ENCODE measurements around the gene TRAM2. TPM values are rescaled to one million over a fixed set of nuclear protein-coding genes. Genes with fewer than 3 reads are reported as not detected.

TRAM2 gene
- total and polyA plus RNA-seq, 10 of the 15 experiments (the other 5 are each of a cell fraction or from before 2014, with no cell fraction given): 2.5 to 15.0 (median 11.0) TPM

DNA sequence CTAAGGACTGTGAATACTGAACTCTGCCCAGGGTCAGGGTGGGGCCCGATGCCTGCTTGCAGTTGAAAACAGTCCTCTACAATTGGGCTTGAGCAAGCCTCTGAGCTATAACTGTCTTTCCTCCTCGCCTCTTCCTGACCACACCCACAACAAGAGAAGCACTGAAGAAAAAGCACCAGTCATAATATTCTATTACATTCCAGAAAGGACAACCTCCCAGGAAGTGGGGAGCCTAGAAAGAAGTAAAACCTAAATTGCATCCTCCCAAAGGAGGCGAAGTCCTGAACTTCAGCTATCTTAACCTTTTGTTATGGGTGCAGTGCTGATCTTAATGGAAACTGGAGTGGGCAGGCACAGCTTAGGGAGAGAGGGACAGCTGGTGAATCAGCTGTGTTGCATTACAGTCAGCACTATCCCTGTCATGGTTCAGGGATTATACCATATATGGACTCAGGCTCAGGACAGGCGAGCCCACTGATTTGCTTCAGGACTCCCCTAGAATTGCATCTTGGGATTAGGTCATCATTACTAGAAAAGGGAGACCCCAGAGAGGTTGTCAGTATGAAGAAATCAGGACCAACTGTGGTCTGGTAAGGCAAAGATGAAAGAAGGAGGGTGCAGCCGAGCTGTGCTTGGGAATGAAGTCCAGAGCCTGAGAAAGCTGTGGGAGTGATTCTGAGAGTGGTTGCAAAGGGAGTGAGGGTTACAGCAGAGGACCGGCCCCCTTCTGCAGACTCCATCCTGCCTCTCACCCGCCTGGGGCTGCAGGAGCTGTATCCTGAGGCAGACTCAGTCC is 18.3 kb upstream of the TRAM2 start (continued):
- TF ChIP-seq, protein P1, sequence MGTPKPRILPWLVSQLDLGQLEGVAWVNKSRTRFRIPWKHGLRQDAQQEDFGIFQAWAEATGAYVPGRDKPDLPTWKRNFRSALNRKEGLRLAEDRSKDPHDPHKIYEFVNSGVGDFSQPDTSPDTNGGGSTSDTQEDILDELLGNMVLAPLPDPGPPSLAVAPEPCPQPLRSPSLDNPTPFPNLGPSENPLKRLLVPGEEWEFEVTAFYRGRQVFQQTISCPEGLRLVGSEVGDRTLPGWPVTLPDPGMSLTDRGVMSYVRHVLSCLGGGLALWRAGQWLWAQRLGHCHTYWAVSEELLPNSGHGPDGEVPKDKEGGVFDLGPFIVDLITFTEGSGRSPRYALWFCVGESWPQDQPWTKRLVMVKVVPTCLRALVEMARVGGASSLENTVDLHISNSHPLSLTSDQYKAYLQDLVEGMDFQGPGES (IDR thresholded peaks at IDR 0.05): no peak
- TF ChIP-seq TCF12 (IDR thresholded peaks at IDR 0.05; ENCODE audit: low read depth, low read length) (peak; percentile 83), HCFC1 (IDR thresholded peaks at IDR 0.05; ENCODE audit: low read length) (no peak), JUNB (IDR thresholded peaks at IDR 0.05) (peak; percentile 42), TCF3 (IDR thresholded peaks at IDR 0.05; ENCODE audit: borderline replicate concordance, insufficient read depth, low read depth, low read length) (0 out of 2 replicates have a peak, but pooled peaks have one; percentile 57), MXI1 (IDR thresholded peaks at IDR 0.05; ENCODE audit: low read depth, low read length) (no peak), IRF4 (IDR thresholded peaks at IDR 0.05; ENCODE audit: low read depth, low read length) (no peak), RELA (IDR thresholded peaks at IDR 0.05; ENCODE audit: borderline replicate concordance, partially characterized antibody) (no peak)
- TF ChIP-seq, protein P2, sequence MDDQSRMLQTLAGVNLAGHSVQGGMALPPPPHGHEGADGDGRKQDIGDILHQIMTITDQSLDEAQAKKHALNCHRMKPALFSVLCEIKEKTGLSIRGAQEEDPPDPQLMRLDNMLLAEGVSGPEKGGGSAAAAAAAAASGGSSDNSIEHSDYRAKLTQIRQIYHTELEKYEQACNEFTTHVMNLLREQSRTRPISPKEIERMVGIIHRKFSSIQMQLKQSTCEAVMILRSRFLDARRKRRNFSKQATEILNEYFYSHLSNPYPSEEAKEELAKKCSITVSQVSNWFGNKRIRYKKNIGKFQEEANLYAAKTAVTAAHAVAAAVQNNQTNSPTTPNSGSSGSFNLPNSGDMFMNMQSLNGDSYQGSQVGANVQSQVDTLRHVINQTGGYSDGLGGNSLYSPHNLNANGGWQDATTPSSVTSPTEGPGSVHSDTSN (IDR thresholded peaks at IDR 0.05; ENCODE audit: insufficient replicate concordance, low read depth, low read length): peak; percentile 31
- TF ChIP-seq, protein P3, sequence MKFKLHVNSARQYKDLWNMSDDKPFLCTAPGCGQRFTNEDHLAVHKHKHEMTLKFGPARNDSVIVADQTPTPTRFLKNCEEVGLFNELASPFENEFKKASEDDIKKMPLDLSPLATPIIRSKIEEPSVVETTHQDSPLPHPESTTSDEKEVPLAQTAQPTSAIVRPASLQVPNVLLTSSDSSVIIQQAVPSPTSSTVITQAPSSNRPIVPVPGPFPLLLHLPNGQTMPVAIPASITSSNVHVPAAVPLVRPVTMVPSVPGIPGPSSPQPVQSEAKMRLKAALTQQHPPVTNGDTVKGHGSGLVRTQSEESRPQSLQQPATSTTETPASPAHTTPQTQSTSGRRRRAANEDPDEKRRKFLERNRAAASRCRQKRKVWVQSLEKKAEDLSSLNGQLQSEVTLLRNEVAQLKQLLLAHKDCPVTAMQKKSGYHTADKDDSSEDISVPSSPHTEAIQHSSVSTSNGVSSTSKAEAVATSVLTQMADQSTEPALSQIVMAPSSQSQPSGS (IDR thresholded peaks at IDR 0.05; ENCODE audit: low read length): peak; percentile 95
- TF ChIP-seq, protein P4, sequence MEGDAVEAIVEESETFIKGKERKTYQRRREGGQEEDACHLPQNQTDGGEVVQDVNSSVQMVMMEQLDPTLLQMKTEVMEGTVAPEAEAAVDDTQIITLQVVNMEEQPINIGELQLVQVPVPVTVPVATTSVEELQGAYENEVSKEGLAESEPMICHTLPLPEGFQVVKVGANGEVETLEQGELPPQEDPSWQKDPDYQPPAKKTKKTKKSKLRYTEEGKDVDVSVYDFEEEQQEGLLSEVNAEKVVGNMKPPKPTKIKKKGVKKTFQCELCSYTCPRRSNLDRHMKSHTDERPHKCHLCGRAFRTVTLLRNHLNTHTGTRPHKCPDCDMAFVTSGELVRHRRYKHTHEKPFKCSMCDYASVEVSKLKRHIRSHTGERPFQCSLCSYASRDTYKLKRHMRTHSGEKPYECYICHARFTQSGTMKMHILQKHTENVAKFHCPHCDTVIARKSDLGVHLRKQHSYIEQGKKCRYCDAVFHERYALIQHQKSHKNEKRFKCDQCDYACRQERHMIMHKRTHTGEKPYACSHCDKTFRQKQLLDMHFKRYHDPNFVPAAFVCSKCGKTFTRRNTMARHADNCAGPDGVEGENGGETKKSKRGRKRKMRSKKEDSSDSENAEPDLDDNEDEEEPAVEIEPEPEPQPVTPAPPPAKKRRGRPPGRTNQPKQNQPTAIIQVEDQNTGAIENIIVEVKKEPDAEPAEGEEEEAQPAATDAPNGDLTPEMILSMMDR (IDR thresholded peaks at IDR 0.05 in 2 of 3, conservative IDR thresholded peaks at IDR 0.05 in 1 of 3; ENCODE audit: control insufficient read depth in 2 of 3, extremely low read depth in 1 of 3, insufficient read depth in 1 of 3, low read depth in 3 of 3, low read length in 3 of 3): peak in 1 of 3 experiments; percentile 5; a peak in 1 of 6 replicates
